HEK293 (cell line): ENCODE measurements around the gene STRN4.
A peak's percentile ranks its signal among the peaks of the same experiment; 100 is the strongest.

Experiments used
- AEBP2 ChIP-seq: fragments of 450-650 bp; formaldehyde crosslinking; IDR thresholded peaks from 2 replicates; pipeline ENCODE4 v1.5.1; 2016; ENCODE audit warnings: missing biosample characterization, missing genetic modification characterization, borderline replicate concordance
- ATF2 ChIP-seq: fragments of 450-650 bp; formaldehyde crosslinking; IDR thresholded peaks from 2 replicates; pipeline ENCODE4 v1.5.1; 2016; ENCODE audit warnings: missing biosample characterization, missing genetic modification characterization, low read depth
- BCL6B ChIP-seq: fragments of 450-650 bp; formaldehyde crosslinking; IDR thresholded peaks from 2 replicates; pipeline ENCODE4 v1.5.1; 2017; ENCODE audit warnings: missing biosample characterization, missing genetic modification characterization
- KLF7 ChIP-seq: fragments of 450-650 bp; formaldehyde crosslinking; IDR thresholded peaks from 2 replicates; pipeline ENCODE4 v1.5.1; 2016; ENCODE audit warnings: missing biosample characterization, missing genetic modification characterization, borderline replicate concordance
- REST ChIP-seq: fragments of 450-650 bp; formaldehyde crosslinking; IDR thresholded peaks from 2 replicates; pipeline ENCODE4 v1.5.1; 2016; ENCODE audit warnings: missing biosample characterization, missing genetic modification characterization
- SCRT2 ChIP-seq: fragments of 450-650 bp; formaldehyde crosslinking; IDR thresholded peaks from 2 replicates; pipeline ENCODE4 v1.5.1; 2016; ENCODE audit warnings: missing biosample characterization, missing genetic modification characterization
- SP2 ChIP-seq: fragments of 450-650 bp; formaldehyde crosslinking; IDR thresholded peaks from 2 replicates; pipeline ENCODE4 v1.5.1; 2016; ENCODE audit warnings: missing biosample characterization, missing genetic modification characterization
- TCF7L2 ChIP-seq: IDR thresholded peaks from 2 replicates; pipeline ENCODE4 v1.6.1; 2011; ENCODE audit warnings: low read depth, mild to moderate bottlenecking, inconsistent platforms, low read length, moderate library complexity, borderline replicate concordance
- ZBTB20 ChIP-seq: fragments of 450-650 bp; formaldehyde crosslinking; IDR thresholded peaks from 2 replicates; pipeline ENCODE4 v1.5.1; 2016; ENCODE audit warnings: missing biosample characterization, missing genetic modification characterization
- ZBTB26 ChIP-seq: fragments of 450-650 bp; formaldehyde crosslinking; optimal IDR thresholded peaks from 2 replicates; pipeline ENCODE3; 2016; ENCODE audit warnings: missing biosample characterization, mild to moderate bottlenecking, missing genetic modification characterization
- ZBTB44 ChIP-seq: fragments of 450-650 bp; IDR thresholded peaks from 2 replicates; pipeline ENCODE4 v1.5.1; 2018; ENCODE audit warnings: missing biosample characterization, mild to moderate bottlenecking, missing genetic modification characterization
- ZEB2 ChIP-seq: fragments of 450-650 bp; formaldehyde crosslinking; IDR thresholded peaks from 2 replicates; pipeline ENCODE4 v1.5.1; 2016; ENCODE audit warnings: missing biosample characterization, missing genetic modification characterization
- ZIC2 ChIP-seq: fragments of 450-650 bp; formaldehyde crosslinking; IDR thresholded peaks from 2 replicates; pipeline ENCODE4 v1.5.1; 2016; ENCODE audit warnings: missing biosample characterization, missing genetic modification characterization
- ZNF146 ChIP-seq: fragments of 450-650 bp; formaldehyde crosslinking; IDR thresholded peaks from 2 replicates; pipeline ENCODE4 v1.5.1; 2016; ENCODE audit warnings: missing biosample characterization, missing genetic modification characterization
- ZNF248 ChIP-seq: fragments of 450-650 bp; formaldehyde crosslinking; IDR thresholded peaks from 2 replicates; pipeline ENCODE4 v1.5.1; 2017; ENCODE audit warnings: missing biosample characterization, missing genetic modification characterization
- ZNF341 ChIP-seq: fragments of 450-650 bp; formaldehyde crosslinking; IDR thresholded peaks from 2 replicates; pipeline ENCODE4; 2016; ENCODE audit warnings: low read depth, missing biosample characterization, missing genetic modification characterization
- ZNF423 ChIP-seq: fragments of 450-650 bp; formaldehyde crosslinking; IDR thresholded peaks from 2 replicates; pipeline ENCODE4 v1.5.1; 2016; ENCODE audit warnings: missing biosample characterization, missing genetic modification characterization
- ZNF580 ChIP-seq: fragments of 450-650 bp; formaldehyde crosslinking; IDR thresholded peaks from 2 replicates; pipeline ENCODE4 v1.5.1; 2016; ENCODE audit warnings: missing biosample characterization, missing genetic modification characterization
- ZNF624 ChIP-seq: fragments of 450-650 bp; formaldehyde crosslinking; IDR thresholded peaks from 2 replicates; pipeline ENCODE4 v1.5.1; 2017; ENCODE audit warnings: missing biosample characterization, missing genetic modification characterization
- ZNF645 ChIP-seq: fragments of 450-650 bp; formaldehyde crosslinking; IDR thresholded peaks from 2 replicates; pipeline ENCODE4; 2016; ENCODE audit warnings: missing biosample characterization, missing genetic modification characterization
- ZNF664 ChIP-seq: fragments of 450-650 bp; formaldehyde crosslinking; IDR thresholded peaks from 2 replicates; pipeline ENCODE4 v1.5.1; 2016; ENCODE audit warnings: missing biosample characterization, missing genetic modification characterization
- ZNF692 ChIP-seq: fragments of 450-650 bp; formaldehyde crosslinking; IDR thresholded peaks from 2 replicates; pipeline ENCODE4 v1.5.1; 2016; ENCODE audit warnings: missing biosample characterization, missing genetic modification characterization
- ZNF777 ChIP-seq: fragments of 450-650 bp; formaldehyde crosslinking; IDR thresholded peaks from 2 replicates; pipeline ENCODE4 v1.5.1; 2017; ENCODE audit warnings: missing biosample characterization, missing genetic modification characterization, borderline replicate concordance
- ZNF843 ChIP-seq: fragments of 450-650 bp; formaldehyde crosslinking; IDR thresholded peaks from 2 replicates; pipeline ENCODE4 v1.5.1; 2016; ENCODE audit warnings: missing biosample characterization, missing genetic modification characterization

STRN4 gene

GRCh38 chr19:46787331-46788261 is 41.3 kb upstream of the STRN4 start (continued):
- TF ChIP-seq KLF7 (tag by site-specific recombination) (no peak), ZNF645 (tag by site-specific recombination) (peak; percentile 62), ZNF580 (no peak), ZEB2 (tag by site-specific recombination) (no peak; the same call in 1 of the 2 replicates), ATF2 (tag by site-specific recombination) (no peak), ZBTB44 (tag by site-specific recombination) (no peak), ZNF843 (no peak), SP2 (tag by site-specific recombination) (peak; percentile 90), ZNF248 (tag by site-specific recombination) (no peak), ZNF777 (tag by site-specific recombination) (no peak), ZBTB20 (tag by site-specific recombination) (peak; percentile 90), ZNF664 (tag by site-specific recombination) (no peak), REST (tag by site-specific recombination) (0 out of 2 replicates have a peak, but pooled peaks have one; percentile 30), ZNF692 (tag by site-specific recombination) (peak; percentile 56; the same call in 1 of the 2 replicates), TCF7L2 (no peak), BCL6B (tag by site-specific recombination) (no peak), ZBTB26 (tag by site-specific recombination) (peak; percentile 56), ZNF423 (tag by site-specific recombination) (no peak), AEBP2 (no peak), ZNF341 (peak; percentile 82), ZNF624 (tag by site-specific recombination) (no peak), SCRT2 (no peak), ZIC2 (tag by site-specific recombination) (peak; percentile 17; the same call in 1 of the 2 replicates), ZNF146 (tag by site-specific recombination) (no peak)
